ENCODE measurements around the gene VPS26A. TPM values are rescaled to one million over a fixed set of nuclear protein-coding genes. Genes with fewer than 3 reads are reported as not detected.

The VPS26A gene
- total RNA-seq, 2 donors from 2014 or later = 61.4 to 62.7 TPM

DNA sequence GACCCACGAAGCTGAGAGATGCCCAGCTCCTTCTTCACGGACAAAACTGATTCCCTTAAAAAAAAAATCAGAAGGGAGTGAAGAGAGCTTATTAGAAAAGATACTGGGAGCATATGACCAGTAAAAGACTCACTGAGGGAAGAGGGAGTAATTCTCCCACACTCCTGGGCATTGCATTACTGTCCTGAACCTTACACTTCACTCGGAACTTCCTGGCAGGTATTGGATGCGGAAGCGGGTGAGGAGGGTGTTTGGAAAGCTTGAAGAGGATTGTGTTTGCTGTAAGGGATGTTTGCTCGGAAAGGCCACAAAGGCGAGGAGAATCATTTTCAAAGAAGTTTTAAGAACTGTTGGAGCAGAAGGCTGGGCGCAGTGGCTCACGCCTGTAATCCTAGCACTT is 96.5 kb downstream of the VPS26A start:
- no peak for DNase-seq
- Histone ChIP-seq H3K27me3 (no peaks in the 10 kb centered on the region), H3K4me3 (no peak overlapping the region), H3K9me3 (no peaks in the 10 kb centered on the region), H3K36me3 (no peaks in the 10 kb centered on the region), H3K4me1 (no peaks in the 10 kb centered on the region), H3K9ac (ENCODE audit: low read depth in 2 of 2, low read length in 2 of 2) (no peak overlapping the region), H3K27ac (no peak overlapping the region)
- TF ChIP-seq CTCF (IDR thresholded peaks at IDR 0.05) = no peak
- intact Hi-C loops (cut with DNase I) = no loop called here

Other genes with a start within 250 kb of the VPS26A start
- gene DDX50, start 222.9 kb upstream of the VPS26A start, total RNA-seq = 10 to 100 TPM; 22.6 to 24.1 TPM
- gene DDX21, start 168.0 kb upstream of the VPS26A start, total RNA-seq = 10 to 100 TPM; 42.8 to 47.5 TPM
- gene KIFBP, start 135.4 kb upstream of the VPS26A start, total RNA-seq = 10 to 100 TPM; 22.1 to 28.6 TPM
- gene SRGN, start 36.1 kb upstream of the VPS26A start, total RNA-seq = 10 to 100 TPM; 14.3 to 57.8 TPM
- gene SUPV3L1, start 56.1 kb downstream of the VPS26A start, total RNA-seq = 10 to 100 TPM; 26.8 to 35.3 TPM
- gene HKDC1, start 96.2 kb downstream of the VPS26A start, total RNA-seq = 10 to 100 TPM; 14.7 to 19.0 TPM
- 10 to 100 TPM; 73.3 to 83.3 TPM for gene HK1, start 154.3 kb downstream of the VPS26A start, total RNA-seq